Body of pancreas (tissue), 4 donors: Measurements from ENCODE around the gene GMPPA. TPM values are rescaled to one million over a fixed set of nuclear protein-coding genes. Genes with fewer than 3 reads are reported as not detected.
A peak's percentile ranks its signal among the peaks of the same experiment; 100 is the strongest.

Experiments used
- ATAC-seq: fragments of 150-250 bp; one replicate; pipeline ENCODE4 v1.9.1; 2016
- DNase-seq, 4 donors: peaks; one replicate each; pipeline ENCODE4 v3.0.0-alpha.2; 2019
- H3K27ac ChIP-seq, 4 donors: fragments of 200-600 bp; sonication (generic); 1 replicate in 3 of 4; 2 replicates in 1 of 4; pipeline versions ENCODE4 v1.5.1 to v1.6.1; 2016 to 2019; ENCODE audit warnings: mild to moderate bottlenecking in 1 of 4, mixed read lengths in 1 of 4, moderate library complexity in 1 of 4
- H3K27me3 ChIP-seq, 2 donors: fragments of 200-600 bp; sonication (generic); one replicate each; pipeline ENCODE4 v1.6.0; 2016; ENCODE audit warnings: mild to moderate bottlenecking in 1 of 2
- H3K36me3 ChIP-seq, 2 donors: fragments of 200-600 bp; sonication (generic); replicated peaks in 1 of 2; 2 replicates each; pipeline ENCODE4 v1.5.1; 2016; ENCODE audit warnings: low read depth in 2 of 2; ENCODE audit not compliant: insufficient read depth in 1 of 2
- H3K4me1 ChIP-seq: fragments of 200-600 bp; sonication (generic); one replicate; pipeline ENCODE4 v1.6.0; 2016
- H3K4me3 ChIP-seq, 2 donors: fragments of 200-600 bp; sonication (generic); 1 replicate in 1 of 2; 2 replicates in 1 of 2; pipeline ENCODE4 v1.5.1; 2016 to 2019
- H3K9me3 ChIP-seq, 3 donors: fragments of 200-600 bp; sonication (generic); 1 replicate in 2 of 3; 2 replicates in 1 of 3; pipeline ENCODE4 v1.5.1; 2016
- CTCF ChIP-seq, 7 experiments: fragments of 450-650 bp in 4 of 7; fragments of 200-600 bp in 3 of 7; sonication (generic) in 3 of 7; IDR thresholded peaks; one replicate each; pipeline ENCODE4 v1.5.1; 2016 to 2019; ENCODE audit warnings: antibody characterized with exemption in 7 of 7
- POLR2A ChIP-seq, 3 donors: fragments of 450-650 bp; IDR thresholded peaks; one replicate each; pipeline ENCODE4 v1.6.1; 2016; ENCODE audit warnings: antibody characterized with exemption in 3 of 3, mild to moderate bottlenecking in 2 of 3
- WGBS, 2 donors: methylation state at CpG; one replicate each; pipeline ENCODE4 v1.1.5; 2017; 5-methylcytosine and 5-hydroxymethylcytosine counted together
- intact Hi-C: fragments of 100-400 bp; cut with DNase I; formaldehyde crosslinking; loops from one replicate; pipeline ENCODE4 v1.15.1; 2023
- total RNA-seq, 2 donors: library from RNA; depleted of rRNA; stranded (reverse); fragments of >200 nt; gene quantifications; one replicate each; pipeline ENCODE4 v1.1.0, GENCODE V29; 2016

The GMPPA gene
- total RNA-seq, 2 donors from 2014 or later = 40.5 to 57.4 TPM

DNA sequence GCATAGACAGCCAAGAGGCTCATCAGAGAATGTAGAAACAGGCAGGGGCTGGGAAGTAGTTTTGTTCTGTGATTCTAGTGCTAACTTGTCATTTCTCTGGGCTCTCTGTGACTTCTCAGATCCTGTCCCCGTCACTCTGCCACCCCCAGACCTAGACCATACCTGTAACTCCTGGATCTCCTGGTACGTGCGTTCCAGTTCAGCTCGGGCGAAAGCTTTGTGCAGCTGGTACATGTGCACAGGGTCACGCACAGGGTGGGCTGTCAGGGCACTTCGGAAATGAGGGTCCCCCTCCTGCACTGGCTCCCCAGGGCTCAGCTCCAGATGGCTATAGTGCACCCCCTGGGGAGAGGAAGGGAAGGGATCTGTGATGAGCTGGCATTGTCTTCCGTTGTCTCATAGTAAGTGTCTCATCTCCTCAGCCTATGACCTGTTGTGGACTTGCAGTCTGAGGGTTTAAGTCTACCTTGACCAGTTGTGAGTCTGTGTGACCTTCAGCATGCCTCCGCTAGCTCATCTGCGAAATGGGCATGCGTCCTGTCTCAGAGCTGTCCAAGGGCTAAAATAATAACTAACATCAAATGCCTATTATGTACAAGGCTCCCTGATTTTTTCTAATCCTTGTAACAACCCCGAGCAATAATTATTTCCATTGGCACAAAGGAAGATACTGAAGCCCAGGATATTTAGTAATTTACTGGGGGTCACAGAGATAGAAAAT, 42.3 kb downstream of the GMPPA start:
- Histone ChIP-seq H3K27ac (no peak overlapping the region), H3K4me1 (peaks cover 37% of the 10 kb centered on the region), H3K4me3 (no peak overlapping the region), H3K9me3 (no peaks in the 10 kb centered on the region), H3K36me3 (peaks cover 0 to 18% of the 10 kb centered on the region in 2 donors), H3K27me3 (no peaks in the 10 kb centered on the region)
- no peak for DNase-seq
- 81 to 90% methylated on average over 11 to 12 of the region's 12 CpGs for whole genome bisulfite sequencing, 2 donors
- no peak for TF ChIP-seq POLR2A (IDR thresholded peaks at IDR 0.05)
- no peak for TF ChIP-seq CTCF (IDR thresholded peaks at IDR 0.05)
- ATAC-seq = no peak
- intact Hi-C loops = no loop called here

GRCh38 chr2:219541611-219542180, 43.0 kb downstream of the GMPPA start:
- Histone ChIP-seq H3K4me3 (no peak overlapping the region), H3K27me3 (no peaks in the 10 kb centered on the region), H3K4me1 (peaks cover 37% of the 10 kb centered on the region), H3K27ac (peak overlapping the region in 2 of 4 donors; percentile 97 to 98), H3K36me3 (peaks cover 0 to 18% of the 10 kb centered on the region in 2 donors), H3K9me3 (no peaks in the 10 kb centered on the region)
- peak; percentile 53 for ATAC-seq
- peak; percentile 93 to 95 (median 94) for DNase-seq
- intact Hi-C loops = no loop called here
- 2 to 4% methylated on average over 21 to 48 of the region's 48 CpGs for WGBS, 2 donors
- TF ChIP-seq CTCF (IDR thresholded peaks at IDR 0.05) = peak; percentile 77 to 99 (median 91)
- TF ChIP-seq POLR2A (IDR thresholded peaks at IDR 0.05) = peak in 2 of 3 donors; percentile 34 to 49

- Histone ChIP-seq H3K36me3 (peaks cover 0 to 18% of the 10 kb centered on the region in 2 donors), H3K27ac (peak overlapping the region; percentile 94 to 98 (median 97)), H3K4me3 (peak overlapping the region; percentile 92 to 95), H3K9me3 (no peaks in the 10 kb centered on the region), H3K4me1 (peaks cover 37% of the 10 kb centered on the region), H3K27me3 (no peaks in the 10 kb centered on the region)
- peak in 1 of 7 experiments; percentile 6 for TF ChIP-seq CTCF (IDR thresholded peaks at IDR 0.05)
- no peak for TF ChIP-seq POLR2A (IDR thresholded peaks at IDR 0.05)
- DNase-seq (peak in 3 of 4 donors; percentile 39 to 51 (median 46)), ATAC-seq (peak; percentile 30)
- intact Hi-C loops = no loop called here
- 0 to 1% methylated on average over 17 to 58 of the region's 66 CpGs for WGBS, 2 donors
Measured at GRCh38 chr2:219542931-219543595, 44.4 kb downstream of the GMPPA start.

GRCh38 chr2:219543596-219544358, 45.1 kb downstream of the GMPPA start, which contains the start of the genes CHPF and TMEM198:
Gene CHPF (minus strand): TSS chr2:219543809. CDS start chr2:219543538, 271 bp downstream.
Gene TMEM198 (plus strand): TSS chr2:219544028. CDS start chr2:219544728, 700 bp downstream.
- TF ChIP-seq POLR2A (IDR thresholded peaks at IDR 0.05) = peak; percentile 87 to 93 (median 91)
- TF ChIP-seq CTCF (IDR thresholded peaks at IDR 0.05) = peak in 2 of 7 experiments; percentile 9 to 35
- Histone ChIP-seq H3K4me3 (peak within 1 kb of the TSS; percentile 92 to 95), H3K27ac (peak within 1 kb of the TSS; percentile 94 to 98 (median 97)), H3K27me3 (no peaks in the 10 kb centered on the region), H3K9me3 (no peaks in the 10 kb centered on the region), H3K4me1 (peaks cover 32% of the 10 kb centered on the region), H3K36me3 (peaks cover 0 to 18% of the 10 kb centered on the region in 2 donors)
- intact Hi-C loops = no loop called here
- ATAC-seq (peak; percentile 91), DNase-seq (peak; percentile 99 to 100 (median 99))
- 0 to 1% methylated on average over 15 to 71 of the region's 75 CpGs for WGBS, 2 donors
